Stimulated activated CD8-positive, alpha-beta memory T cell treated with anti-CD3 and anti-CD28 coated beads, Interleukin-2, amount 100 ng/mL, for 48 hours (primary cell): ENCODE measurements around the gene KCNJ16.

Experiments
- DNase-seq, 2 donors: peaks; one replicate each; pipeline ENCODE4 v3.0.0-alpha.2; 2020; ENCODE audit warnings: low read depth in 2 of 2

Gene KCNJ16

GRCh38 chr17:70169709-70170597 lies 94.9 kb downstream of the KCNJ16 start:
- no peak for DNase-seq

GRCh38 chr17:70171159-70171558 lies 96.1 kb downstream of the KCNJ16 start:
- DNase-seq, result no peak

DNA sequence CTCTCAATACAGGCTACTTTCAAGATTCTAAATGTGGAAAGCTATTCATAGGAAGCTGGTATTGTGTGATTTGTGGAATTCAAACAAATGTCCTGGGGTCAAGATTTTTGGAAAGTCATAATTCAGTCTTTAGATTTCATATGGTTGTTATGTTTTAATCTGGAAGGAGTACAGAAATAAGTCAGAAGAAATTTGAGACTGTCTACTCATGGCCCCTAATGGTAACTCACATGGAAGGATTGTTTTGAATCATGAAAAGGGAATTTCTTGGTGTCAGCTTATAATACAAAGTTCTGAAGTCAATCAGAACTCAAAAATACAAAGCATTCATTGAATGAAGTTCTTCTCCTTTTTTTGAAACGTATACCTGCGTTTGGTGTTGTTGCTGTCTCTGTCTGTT lies 97.4 kb downstream of the KCNJ16 start:
- no peak for DNase-seq

GRCh38 chr17:70172923-70173322 lies 97.9 kb downstream of the KCNJ16 start:
- DNase-seq, result no peak

- DNase-seq, result no peak
These were observed 98.7 kb downstream of the KCNJ16 start for GRCh38 chr17:70173681-70174080.

- no peak for DNase-seq
These were observed 106.4 kb downstream of the KCNJ16 start for GRCh38 chr17:70181376-70181775.

DNA sequence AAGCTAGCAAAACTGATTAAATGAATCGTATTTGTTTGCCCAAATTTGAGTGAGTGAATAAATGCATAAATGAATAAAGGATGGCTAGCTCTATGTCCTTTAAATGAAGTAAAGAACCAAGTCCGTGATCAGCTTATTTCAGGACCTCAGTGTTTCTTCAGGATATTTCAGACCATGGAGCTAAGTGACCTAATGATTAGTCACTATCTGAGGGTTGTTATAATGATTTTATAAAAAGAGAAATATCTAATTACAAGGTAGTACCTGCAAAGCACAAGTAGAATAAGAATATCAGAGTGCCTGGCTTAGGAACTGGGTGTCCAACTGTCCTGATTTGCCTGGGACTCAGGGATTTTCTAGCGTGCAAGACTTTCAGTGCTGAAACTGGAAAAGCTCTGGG lies 106.8 kb downstream of the KCNJ16 start:
- DNase-seq, result no peak

GRCh38 chr17:70183508-70183907 lies 108.5 kb downstream of the KCNJ16 start:
- DNase-seq, result no peak

GRCh38 chr17:70184207-70184606 lies 109.2 kb downstream of the KCNJ16 start:
- DNase-seq, result no peak

DNA sequence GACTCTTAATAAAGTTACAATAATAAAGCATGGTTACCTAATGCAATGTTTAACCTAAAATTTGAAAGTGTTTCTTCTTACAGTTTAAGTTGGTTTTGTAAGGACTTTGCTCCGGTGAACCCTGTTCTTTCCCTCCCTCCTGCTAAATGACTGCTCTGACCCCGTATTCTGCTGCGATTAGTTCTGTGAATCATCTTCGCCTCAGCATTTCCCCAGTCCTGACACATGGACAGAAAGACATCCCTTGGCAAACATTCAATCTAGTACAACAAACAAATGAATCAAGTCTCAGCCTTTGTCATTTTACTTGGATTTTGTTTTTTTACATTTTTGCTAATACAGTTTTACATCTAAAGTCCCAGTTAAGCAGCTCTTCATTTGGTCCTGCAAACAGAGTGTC lies 109.7 kb downstream of the KCNJ16 start:
- no peak for DNase-seq
